HG03064 (cell line): ENCODE data around the gene PAQR7.

Source experiments
- ATAC-seq: cut with Tn5 transposase; IDR thresholded peaks from one replicate; pipeline ENCODE4 v1.9.1; 2021; ENCODE audit warnings: low read depth; ENCODE audit not compliant: unreplicated experiment

Gene PAQR7, protein sequence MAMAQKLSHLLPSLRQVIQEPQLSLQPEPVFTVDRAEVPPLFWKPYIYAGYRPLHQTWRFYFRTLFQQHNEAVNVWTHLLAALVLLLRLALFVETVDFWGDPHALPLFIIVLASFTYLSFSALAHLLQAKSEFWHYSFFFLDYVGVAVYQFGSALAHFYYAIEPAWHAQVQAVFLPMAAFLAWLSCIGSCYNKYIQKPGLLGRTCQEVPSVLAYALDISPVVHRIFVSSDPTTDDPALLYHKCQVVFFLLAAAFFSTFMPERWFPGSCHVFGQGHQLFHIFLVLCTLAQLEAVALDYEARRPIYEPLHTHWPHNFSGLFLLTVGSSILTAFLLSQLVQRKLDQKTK

DNA sequence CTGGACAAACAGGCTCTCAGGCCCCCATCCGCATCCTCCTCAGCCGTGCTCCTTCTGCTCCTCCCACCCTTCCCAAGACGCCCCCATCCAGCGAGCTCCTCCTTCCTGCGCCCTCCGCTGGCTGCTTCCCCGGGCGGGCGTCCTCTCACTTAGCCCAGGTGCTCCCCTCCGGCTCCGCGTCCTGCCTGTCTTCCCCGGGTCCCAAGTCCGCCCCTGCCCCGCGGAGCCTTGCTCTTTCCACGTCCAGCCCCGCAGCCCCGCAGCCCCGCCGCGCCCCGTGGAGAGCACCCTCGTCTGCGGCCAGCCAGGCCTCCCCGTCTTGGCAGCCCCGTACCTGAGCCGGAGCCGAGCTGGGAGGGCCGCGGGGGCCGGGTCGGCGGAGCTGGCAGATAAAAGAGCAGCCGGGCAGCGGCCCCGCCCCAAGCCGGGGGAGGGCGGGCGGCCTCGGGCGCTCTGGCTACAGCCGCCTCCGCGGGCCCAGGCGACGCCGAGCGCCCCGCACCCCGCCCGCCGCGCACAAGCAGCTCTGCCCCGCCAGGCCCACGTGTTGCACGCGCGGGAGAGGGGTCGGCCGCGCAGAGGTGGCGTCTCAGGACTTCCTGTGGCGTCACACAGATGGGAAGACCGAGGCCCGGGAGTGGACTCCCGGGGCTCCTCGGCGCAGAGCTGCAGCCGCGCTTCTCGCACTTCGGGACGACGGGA lies at the start of gene PAQR7:
Gene PAQR7, minus strand, starts transcription at position 555 of the 702 bp plus-strand sequence. CDS start 11,869 bp downstream, outside the sequence.
- ATAC-seq = no peak

DNA sequence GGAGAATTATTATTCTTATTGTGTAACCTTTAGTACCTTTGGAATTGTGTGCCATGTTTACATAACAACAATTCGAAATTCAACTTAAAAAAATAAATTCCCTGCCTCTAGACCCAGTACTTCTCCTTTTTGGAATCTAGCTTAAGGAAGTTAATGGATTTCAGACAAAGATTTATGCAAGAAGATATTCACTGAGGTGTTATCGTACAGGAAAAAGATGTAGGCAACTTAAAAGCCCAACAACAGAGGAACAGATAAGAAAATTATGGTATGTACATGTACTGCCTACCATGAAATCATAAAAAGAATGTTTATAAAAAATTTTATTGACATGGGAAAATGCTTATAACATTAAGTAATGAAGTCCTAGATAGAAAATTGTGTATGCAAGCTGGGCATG lies 48.9 kb upstream of the PAQR7 start:
- ATAC-seq = no peak

DNA sequence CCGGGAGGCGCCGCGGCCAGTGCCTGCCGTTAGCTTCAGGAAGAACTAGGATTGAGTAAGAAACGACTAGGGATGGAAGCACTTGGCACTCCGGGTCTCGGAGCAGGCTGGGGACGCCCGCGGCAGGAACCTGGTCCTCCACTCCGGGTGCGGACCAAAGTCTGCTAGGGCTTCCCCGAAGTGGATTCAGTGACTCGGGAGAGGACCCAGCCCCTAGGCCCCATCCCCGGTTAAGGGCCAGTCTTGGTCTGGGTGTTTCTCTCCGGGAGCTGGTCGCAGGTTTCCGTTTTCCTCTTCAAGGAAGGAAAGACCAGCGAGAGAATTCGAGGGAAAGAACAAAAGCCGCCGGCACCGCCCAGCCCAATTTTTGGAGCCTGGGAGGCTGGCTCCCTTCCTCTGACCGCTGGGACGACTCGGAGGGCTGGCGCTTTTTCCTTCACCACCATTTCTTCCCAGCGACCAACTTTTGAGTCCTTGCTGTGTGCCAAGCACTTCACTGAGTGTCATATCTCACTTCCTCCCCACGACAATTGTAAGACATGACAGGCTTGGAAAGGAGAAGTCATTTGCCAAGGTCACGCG lies 47.6 kb upstream of the PAQR7 start:
- no peak for ATAC-seq

DNA sequence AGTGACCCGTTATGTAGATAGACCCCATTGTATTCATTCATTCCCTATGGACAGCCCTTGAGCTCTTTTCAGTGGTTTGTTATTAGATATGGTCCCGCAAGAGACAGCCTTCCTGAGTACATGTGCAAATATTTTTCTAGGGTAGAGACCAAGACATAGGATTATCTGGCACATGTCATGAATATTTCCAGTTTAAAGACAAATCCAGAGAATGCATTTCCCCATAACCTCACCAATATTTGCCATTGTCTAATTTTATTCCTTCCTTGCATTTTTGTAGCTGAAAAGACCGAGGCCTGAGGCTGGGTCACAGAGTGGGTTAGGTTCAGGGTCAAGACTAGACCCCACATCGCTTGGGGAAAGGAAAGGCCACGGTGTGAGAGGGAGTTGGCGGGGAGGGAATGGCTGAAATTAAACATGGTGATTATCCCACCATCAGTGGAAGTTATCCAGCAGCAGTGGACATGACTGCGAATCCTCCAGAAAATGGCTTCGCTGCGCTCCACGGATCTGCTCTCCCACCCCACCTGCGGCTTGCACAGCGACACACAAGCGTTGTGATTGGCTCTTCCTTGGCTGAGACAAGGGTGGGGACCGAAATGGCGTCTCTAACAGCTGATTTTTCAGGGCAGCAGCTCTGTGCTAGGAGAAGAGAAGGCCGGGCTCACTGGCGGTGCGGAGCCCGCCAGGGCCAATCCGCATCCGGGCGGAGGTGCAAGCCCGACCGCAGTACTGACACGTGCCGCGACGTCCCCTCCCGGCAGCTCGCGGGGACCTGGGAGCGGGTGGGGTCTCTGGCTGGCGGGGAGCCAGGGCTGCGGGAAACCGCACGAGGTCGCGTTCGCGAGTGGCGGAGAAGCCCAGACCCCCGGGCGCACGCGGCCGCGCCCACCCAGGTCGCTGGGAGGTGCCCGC lies 46.8 kb upstream of the PAQR7 start:
- no peak for ATAC-seq

DNA sequence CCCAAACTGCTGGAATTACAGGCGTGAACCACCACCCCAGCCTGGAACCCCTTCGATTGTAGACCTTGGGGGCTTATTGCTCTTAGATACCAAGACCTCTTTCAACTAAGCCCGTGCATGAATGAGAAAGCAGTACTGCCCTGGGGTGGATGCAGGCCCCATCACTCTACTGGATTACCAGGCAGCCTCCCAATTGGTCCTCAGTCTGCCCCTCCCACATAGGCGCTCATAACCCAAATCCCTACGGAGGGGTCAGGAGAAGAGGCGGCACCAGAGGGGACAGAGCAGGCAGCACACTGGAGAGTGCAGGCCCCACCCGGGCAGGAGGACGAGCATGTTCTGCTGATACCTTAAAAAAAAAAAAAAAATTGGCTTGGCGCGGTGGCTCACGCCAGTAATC lies 43.1 kb upstream of the PAQR7 start:
- ATAC-seq = no peak

DNA sequence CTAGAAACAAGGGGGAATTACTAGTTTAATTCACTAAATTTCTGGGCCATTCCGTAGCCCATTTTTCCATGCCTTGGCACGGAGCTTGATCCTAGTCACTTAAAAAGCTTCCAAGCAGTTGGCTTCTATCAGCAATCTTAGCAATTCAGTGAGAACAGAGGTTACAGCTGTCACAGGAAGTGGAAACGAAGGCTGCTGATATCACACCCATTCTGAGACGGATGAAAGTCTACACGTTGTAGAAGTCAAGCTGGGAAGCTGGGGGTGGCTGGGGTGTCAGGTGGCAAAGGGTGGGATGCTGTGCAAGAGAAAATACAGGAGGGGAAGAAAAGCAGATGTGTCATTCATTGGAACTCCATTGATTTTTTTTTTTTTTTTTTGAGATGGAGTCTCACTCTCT lies 42.5 kb upstream of the PAQR7 start:
- ATAC-seq = no peak

DNA sequence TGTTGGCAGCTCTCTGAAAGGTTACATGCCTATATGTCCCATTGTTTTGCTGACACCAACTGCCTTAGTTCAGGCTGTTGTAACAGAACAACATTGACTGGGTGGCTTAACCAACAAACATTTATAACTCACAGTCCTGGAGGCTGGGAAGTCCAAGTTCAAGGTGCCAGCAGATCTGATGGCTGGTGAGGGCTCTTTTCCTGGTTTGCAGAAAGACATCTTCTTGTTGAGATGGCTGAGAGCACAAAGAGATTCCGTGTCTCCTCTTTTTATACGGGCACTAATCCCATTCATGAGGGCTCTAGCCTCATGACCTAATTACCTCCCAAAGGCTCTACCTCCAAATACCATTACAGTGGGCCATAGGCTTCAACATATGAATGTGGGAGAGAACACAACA lies 41.0 kb upstream of the PAQR7 start:
- no peak for ATAC-seq

DNA sequence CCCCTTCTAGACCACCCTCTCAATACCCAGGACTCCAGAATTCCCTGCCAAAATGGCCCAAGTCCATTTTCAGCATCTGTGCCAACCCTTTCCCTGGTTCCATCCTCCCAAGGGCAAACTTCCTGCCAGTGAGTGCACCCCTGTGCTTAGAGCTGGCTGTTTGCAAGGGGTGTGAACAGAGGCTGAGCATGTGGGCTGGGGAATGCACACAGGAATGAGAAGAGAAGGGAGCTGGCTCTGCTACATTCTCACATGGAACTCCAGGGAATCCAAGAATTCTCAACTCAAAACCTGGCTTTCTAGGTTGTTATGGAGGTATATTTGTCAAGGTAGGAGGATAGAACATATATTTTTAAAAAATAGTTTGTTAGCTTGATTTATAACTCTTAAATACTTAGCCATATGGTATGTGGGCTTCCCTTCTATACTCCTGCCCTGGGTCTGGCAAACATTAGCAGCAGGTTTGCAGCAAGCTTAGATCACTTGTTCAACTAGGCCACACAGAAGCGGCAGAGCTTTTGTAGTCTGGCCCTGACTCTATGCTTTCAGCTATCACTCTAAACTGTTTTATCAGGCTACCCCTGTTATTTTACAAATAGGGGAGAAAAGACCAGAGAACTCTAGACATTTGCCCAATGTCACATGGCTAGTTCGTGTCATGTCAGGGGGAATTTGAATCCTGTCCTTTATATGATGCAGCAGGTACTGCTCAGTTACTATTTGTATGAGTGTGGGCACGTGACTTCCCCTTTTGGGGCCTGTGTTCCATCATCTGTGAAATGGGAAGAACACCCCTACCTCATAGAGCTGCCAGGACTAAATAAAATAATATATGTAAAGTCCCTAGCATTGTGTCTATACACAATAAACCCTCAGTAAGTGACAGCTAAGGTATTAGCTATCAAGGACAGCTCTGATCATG lies 38.8 kb upstream of the PAQR7 start:
- ATAC-seq = no peak

DNA sequence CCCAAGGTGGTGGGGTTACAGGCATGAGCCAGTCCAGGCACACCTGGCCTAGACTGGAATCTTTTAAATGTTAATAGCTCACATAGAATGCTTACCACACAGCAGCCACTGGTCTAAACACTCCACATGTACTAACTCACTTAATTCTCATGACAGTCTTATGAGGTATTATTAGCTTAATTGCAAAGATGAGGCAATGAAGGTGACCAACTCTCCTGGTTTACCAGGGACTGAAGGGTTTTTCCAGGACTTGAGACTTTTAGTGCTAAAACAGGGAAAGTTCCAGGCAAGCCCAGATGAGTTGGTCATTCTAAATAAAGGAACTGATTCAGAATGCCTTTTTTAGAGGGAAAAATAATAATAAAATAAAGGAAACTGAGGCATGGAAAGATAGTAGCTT lies 37.7 kb upstream of the PAQR7 start:
- ATAC-seq = no peak

DNA sequence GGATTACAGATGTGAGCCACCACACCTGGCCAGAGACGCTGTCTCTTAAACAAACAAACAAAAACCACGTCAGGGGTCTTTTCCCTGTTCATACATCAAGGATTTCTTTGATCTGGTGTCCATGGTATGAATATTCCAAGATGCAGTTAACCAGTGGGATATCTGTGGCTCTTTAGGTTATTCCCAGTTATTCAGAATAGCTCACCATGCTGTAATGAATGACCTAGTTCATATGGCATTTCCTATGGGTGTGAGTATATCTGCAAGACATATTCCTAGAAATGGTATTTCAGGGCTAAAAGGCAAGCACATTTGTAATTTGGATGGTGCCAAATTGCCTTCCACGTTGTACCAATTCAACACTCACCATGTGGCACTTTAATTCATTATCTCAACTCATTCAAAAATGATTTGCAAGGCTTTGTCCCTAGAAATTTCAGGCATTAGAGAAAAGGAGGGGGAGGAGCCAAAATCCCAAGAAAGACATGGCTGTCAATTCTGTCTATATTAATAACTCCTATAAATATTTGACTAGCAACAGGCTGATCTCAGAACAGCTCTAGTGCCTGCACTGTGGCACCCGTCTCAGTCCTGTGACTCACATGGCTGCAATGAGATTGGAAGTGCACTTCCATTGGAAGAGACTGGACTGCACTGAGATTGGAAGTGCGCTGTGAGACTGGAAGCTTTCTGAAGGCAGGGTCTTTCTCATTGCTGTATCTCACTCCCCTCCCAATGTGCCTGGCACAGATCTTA lies 36.7 kb upstream of the PAQR7 start:
- ATAC-seq = no peak

DNA sequence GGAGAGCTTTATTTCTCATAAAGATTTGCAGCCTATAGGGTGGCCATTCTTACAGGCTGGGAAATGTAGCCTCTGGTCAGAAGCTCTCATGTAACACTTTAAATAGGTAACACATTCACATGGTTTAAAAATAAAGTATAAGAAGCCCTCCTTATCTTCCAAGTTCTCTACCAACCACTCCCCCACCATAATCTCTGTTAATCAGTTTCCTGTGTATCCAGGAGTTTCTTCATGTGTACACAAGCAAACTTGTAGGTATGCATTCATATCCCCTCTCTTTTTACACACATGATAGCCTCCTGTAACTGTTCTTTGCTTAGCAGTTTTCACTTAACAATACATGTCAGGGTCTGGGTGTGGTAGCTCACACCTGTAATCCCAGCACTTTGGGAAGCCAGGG lies 35.7 kb upstream of the PAQR7 start:
- no peak for ATAC-seq

DNA sequence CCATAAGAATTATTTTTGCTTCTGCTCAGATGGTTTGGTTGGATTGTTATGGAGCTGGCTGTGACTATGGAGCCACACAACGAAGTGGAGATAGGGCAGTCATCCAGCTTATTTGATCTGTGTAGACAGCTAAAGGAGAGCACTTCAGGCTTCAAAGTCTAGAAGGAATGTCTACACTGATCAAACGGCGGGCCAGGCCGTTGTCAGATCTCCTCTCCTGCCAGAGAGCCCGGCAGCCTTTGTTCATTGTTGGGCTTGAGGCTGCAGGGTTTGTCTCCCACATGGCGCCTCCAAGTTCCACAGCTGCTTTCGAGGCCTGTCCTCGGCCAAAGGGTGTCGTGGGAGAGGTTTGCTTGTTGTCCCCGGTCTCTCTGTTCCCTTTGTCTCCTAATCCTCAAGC lies 33.5 kb upstream of the PAQR7 start:
- no peak for ATAC-seq

DNA sequence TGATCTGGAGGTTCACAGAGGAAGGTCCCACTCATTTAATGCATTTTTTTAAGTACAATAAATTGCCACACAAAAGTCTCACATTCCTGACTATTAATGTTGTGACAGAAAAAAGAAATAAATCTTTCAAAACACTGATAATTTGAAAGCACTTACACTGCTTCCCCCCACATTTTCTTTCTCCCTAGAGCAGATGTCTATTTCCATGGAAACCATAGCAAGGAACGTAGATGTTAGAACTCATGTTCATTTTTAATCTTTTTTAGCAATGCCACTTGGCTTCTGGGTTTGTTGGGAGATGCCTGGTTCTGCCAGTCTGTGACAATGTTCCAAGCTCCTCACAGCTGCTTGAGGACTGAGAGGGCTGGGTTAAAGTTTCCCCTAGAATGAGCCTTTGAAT lies 32.7 kb upstream of the PAQR7 start:
- ATAC-seq = no peak

DNA sequence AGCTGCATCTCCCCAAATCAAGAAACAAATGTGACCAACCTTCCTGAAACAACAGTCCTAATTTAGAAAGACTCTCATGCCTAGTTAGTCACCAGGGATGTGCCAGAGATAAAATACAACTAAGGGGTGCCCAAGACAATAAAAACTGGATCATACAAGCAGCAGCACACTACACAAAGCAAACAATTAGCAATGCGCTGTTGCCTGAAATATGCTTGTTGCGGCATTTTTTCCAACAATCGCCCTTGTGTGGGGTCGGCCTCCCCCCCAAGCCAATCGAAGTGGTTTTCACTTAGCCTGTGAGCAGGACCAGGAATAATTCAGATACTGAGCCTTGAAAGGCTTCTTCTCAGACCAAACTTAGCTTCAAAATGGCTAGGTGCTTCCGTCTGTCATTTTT lies 32.1 kb upstream of the PAQR7 start:
- no peak for ATAC-seq

DNA sequence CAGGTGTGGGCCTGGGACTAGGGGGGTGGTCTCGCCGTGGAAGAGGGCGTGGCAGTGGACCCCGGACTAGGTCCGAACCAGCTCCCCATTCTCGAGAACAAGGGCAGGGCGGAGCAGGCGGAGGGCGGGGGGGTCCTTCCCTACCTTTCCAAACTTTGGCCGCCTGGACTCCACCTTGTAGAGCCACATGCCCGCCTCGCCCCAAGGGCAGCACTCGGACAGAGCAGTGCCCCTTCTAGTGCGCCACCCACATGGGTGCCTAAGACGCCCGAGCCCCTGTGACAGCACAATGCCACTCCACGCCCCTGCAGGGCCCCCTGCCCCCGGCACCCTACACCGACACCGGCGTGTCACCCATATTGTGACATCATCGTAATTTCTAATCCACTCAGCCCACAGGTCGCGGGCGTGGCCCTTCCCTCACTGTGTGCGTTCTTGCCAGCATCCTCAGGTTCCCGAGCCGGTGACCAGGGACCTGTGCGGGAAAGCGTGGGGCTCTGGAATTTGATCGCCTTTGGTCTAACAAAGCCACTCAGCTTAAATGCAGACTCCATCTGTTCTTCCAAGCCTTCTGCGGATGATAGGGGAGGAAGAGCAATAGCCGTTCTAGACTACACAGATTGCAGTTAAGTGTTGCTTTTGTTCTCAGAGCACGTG lies 31.3 kb upstream of the PAQR7 start:
- ATAC-seq = no peak

DNA sequence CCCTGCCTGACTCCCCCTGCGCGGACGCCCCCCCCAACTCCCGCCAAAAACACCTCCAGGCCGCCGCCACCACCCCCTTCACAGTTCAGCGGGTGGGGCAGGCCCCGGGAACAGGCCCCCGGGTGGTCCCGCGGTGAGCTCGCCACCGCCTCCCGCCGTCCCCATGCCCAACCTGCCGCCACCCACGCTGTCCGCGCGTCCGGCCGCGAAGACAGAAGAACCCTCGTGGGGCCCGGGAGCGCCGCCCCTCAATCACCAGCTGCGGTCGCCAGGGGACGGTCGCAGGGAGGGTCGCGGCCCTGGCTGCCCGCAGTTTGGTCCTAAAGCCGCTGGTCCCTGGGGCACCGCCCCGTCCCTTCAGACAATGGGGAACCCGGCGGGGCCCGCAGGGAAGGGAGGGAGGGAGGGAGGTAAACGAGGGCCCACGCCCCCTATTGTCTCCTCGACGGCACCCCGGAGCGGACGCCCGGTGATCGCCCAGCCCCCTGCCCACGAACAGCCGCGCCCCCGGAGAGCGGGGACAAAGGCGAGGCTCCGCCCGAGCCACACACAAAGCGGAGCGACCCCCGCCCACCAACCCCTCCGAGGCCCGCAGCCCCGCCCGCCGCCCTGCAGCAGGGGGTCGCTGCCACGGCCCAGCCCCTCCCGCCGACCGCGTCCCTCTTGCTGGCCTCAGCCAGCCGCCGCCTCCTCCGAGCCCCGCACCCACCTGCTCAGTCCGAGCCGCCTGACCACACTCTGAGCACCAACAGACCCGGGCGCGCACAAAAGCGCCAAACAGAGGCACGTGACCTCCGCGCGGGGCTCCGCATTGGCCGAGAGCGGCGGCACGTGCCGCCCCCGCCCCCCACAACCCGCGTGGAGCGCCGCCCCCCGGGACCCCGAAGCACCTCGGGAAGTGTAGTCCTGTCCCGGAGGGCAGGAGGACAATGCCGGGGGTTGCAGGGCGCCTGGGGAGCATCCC lies 30.5 kb upstream of the PAQR7 start, which contains the start of gene STMN1:
Gene STMN1, minus strand, starts transcription at position 740 of the 964 bp plus-strand sequence. CDS start 1,743 bp downstream, outside the sequence.
- peak; percentile 60 for ATAC-seq

DNA sequence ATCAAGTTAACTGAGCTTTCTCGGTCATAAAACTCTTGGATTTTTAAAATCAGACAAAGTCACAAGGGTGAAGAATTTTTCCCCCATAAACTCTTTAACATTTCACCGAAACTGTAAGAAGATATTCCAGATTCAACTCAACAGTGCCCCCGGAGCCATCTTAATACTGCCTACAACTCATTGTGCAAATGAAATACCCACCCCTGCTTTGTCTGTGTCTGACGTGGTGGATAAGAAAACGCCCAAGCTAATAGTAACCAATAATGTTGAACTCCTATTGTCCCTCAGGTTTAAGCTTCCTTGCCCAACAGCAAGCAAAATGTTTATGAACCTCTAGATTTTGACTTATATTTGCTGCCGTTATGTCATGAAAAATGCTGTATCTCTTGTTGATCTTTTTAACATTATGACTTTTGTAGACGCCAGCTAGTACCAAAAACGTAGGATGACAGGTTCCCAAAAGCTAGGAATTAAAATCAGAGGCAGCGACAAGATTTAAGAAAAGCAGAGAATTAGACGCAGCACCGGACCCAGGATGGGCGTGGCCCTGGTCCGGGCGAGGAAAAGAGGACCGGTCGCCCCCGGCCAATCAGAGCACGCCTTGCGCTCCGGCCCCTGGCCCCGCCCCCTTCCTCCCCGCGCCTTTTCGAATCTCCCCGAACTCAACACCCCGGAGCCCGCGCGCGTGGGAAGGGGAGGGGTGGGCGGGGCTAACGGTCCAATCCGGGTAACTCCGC lies 29.6 kb upstream of the PAQR7 start:
- peak; percentile 60 for ATAC-seq
